ENCODE data around the gene PPM1F.

PPM1F gene

GRCh38 chr22:21960200-21961126, 7.8 kb upstream of the PPM1F start:
- no peaks in the 10 kb centered on the region for H3K27me3 Mint-ChIP-seq
- no peak overlapping the region for H3K4me3 Mint-ChIP-seq
- intact Hi-C loops (cut with micrococcal nuclease): no loop called here
- H3K27ac Mint-ChIP-seq: no peak overlapping the region
- H3K36me3 Mint-ChIP-seq (ENCODE audit: low read depth): peaks cover 79% of the 10 kb centered on the region
- peaks cover 11% of the 10 kb centered on the region for H3K4me1 Mint-ChIP-seq (ENCODE audit: low read depth)
- H3K9me3 Mint-ChIP-seq: no peaks in the 10 kb centered on the region

GRCh38 chr22:21959274-21960074, 6.8 kb upstream of the PPM1F start:
- H3K27ac Mint-ChIP-seq: peak overlapping the region; percentile 18
- peaks cover 69% of the 10 kb centered on the region for H3K36me3 Mint-ChIP-seq (ENCODE audit: low read depth)
- no peak overlapping the region for H3K4me3 Mint-ChIP-seq
- H3K9me3 Mint-ChIP-seq: no peaks in the 10 kb centered on the region
- intact Hi-C loops (cut with micrococcal nuclease): no loop called here
- H3K4me1 Mint-ChIP-seq (ENCODE audit: low read depth): peaks cover 11% of the 10 kb centered on the region
- H3K27me3 Mint-ChIP-seq: no peaks in the 10 kb centered on the region

- H3K36me3 Mint-ChIP-seq (ENCODE audit: low read depth): peaks cover 61% of the 10 kb centered on the region
- no peak overlapping the region for H3K4me3 Mint-ChIP-seq
- H3K4me1 Mint-ChIP-seq (ENCODE audit: low read depth): peaks cover 11% of the 10 kb centered on the region
- H3K9me3 Mint-ChIP-seq: no peaks in the 10 kb centered on the region
- H3K27ac Mint-ChIP-seq: no peak overlapping the region
- H3K27me3 Mint-ChIP-seq: no peaks in the 10 kb centered on the region
- intact Hi-C loops (cut with micrococcal nuclease): no loop called here
Measured at GRCh38 chr22:21958360-21959273, 6.0 kb upstream of the PPM1F start.

GRCh38 chr22:21951931-21952465, 650 bp downstream of the PPM1F start:
- Mint-ChIP-seq H3K36me3 (ENCODE audit: low read depth) (peaks cover 42% of the 10 kb centered on the region), H3K27ac (peak overlapping the region; percentile 100), H3K4me1 (ENCODE audit: low read depth) (peaks cover 55% of the 10 kb centered on the region), H3K9me3 (no peaks in the 10 kb centered on the region), H3K27me3 (no peaks in the 10 kb centered on the region), H3K4me3 (peak overlapping the region; percentile 95)
- intact Hi-C loops (cut with micrococcal nuclease): loop anchor here (1.0 kb wide), 2 partner anchors 14 to 239 kb away; no protein-coding TSS in a partner anchor

- H3K4me1 Mint-ChIP-seq (ENCODE audit: low read depth): peaks cover 62% of the 10 kb centered on the region
- H3K27me3 Mint-ChIP-seq: no peaks in the 10 kb centered on the region
- H3K9me3 Mint-ChIP-seq: no peaks in the 10 kb centered on the region
- intact Hi-C loops (cut with micrococcal nuclease): no loop called here
- H3K27ac Mint-ChIP-seq: peak overlapping the region; percentile 100
- H3K36me3 Mint-ChIP-seq (ENCODE audit: low read depth): peaks cover 51% of the 10 kb centered on the region
- H3K4me3 Mint-ChIP-seq: peak overlapping the region; percentile 95
Measured at GRCh38 chr22:21951062-21951461, 1.6 kb downstream of the PPM1F start.

- no peaks in the 10 kb centered on the region for H3K27me3 Mint-ChIP-seq
- H3K36me3 Mint-ChIP-seq (ENCODE audit: low read depth): peaks cover 62% of the 10 kb centered on the region
- peak overlapping the region; percentile 100 for H3K27ac Mint-ChIP-seq
- H3K4me1 Mint-ChIP-seq (ENCODE audit: low read depth): peaks cover 74% of the 10 kb centered on the region
- intact Hi-C loops (cut with micrococcal nuclease): loop anchor here (1.0 kb wide), 1 partner anchor 8 kb away; no protein-coding TSS in a partner anchor
- no peaks in the 10 kb centered on the region for H3K9me3 Mint-ChIP-seq
- H3K4me3 Mint-ChIP-seq: no peak overlapping the region
Measured at GRCh38 chr22:21949948-21950347, 2.7 kb downstream of the PPM1F start.

- H3K27ac Mint-ChIP-seq: peak overlapping the region; percentile 100
- H3K4me1 Mint-ChIP-seq (ENCODE audit: low read depth): peaks cover 78% of the 10 kb centered on the region
- H3K27me3 Mint-ChIP-seq: no peaks in the 10 kb centered on the region
- H3K36me3 Mint-ChIP-seq (ENCODE audit: low read depth): peaks cover 66% of the 10 kb centered on the region
- intact Hi-C loops (cut with micrococcal nuclease): no loop called here
- H3K9me3 Mint-ChIP-seq: no peaks in the 10 kb centered on the region
- H3K4me3 Mint-ChIP-seq: peak overlapping the region; percentile 35
Measured at GRCh38 chr22:21949569-21949918, 3.1 kb downstream of the PPM1F start.

- H3K4me1 Mint-ChIP-seq (ENCODE audit: low read depth): peaks cover 83% of the 10 kb centered on the region
- peaks cover 72% of the 10 kb centered on the region for H3K36me3 Mint-ChIP-seq (ENCODE audit: low read depth)
- peak overlapping the region; percentile 35 for H3K4me3 Mint-ChIP-seq
- peak overlapping the region; percentile 100 for H3K27ac Mint-ChIP-seq
- H3K27me3 Mint-ChIP-seq: no peaks in the 10 kb centered on the region
- intact Hi-C loops (cut with micrococcal nuclease): no loop called here
- no peaks in the 10 kb centered on the region for H3K9me3 Mint-ChIP-seq
Measured at GRCh38 chr22:21948824-21949568, 3.7 kb downstream of the PPM1F start.

GRCh38 chr22:21948390-21948789, 4.3 kb downstream of the PPM1F start:
- Mint-ChIP-seq H3K27ac (peak overlapping the region; percentile 100), H3K9me3 (no peaks in the 10 kb centered on the region), H3K36me3 (ENCODE audit: low read depth) (peaks cover 78% of the 10 kb centered on the region), H3K4me1 (ENCODE audit: low read depth) (peaks cover 88% of the 10 kb centered on the region), H3K27me3 (no peaks in the 10 kb centered on the region), H3K4me3 (no peak overlapping the region)
- intact Hi-C loops (cut with micrococcal nuclease): no loop called here

GRCh38 chr22:21947040-21948014, 5.3 kb downstream of the PPM1F start:
- no peak overlapping the region for H3K4me3 Mint-ChIP-seq
- H3K36me3 Mint-ChIP-seq (ENCODE audit: low read depth): peaks cover 83% of the 10 kb centered on the region
- H3K4me1 Mint-ChIP-seq (ENCODE audit: low read depth): peaks cover 92% of the 10 kb centered on the region
- peak overlapping the region; percentile 100 for H3K27ac Mint-ChIP-seq
- intact Hi-C loops (cut with micrococcal nuclease): no loop called here
- H3K9me3 Mint-ChIP-seq: no peaks in the 10 kb centered on the region
- H3K27me3 Mint-ChIP-seq: no peaks in the 10 kb centered on the region

GRCh38 chr22:21946262-21946925, 6.3 kb downstream of the PPM1F start:
- Mint-ChIP-seq H3K36me3 (ENCODE audit: low read depth) (peaks cover 84% of the 10 kb centered on the region), H3K27me3 (no peaks in the 10 kb centered on the region), H3K4me1 (ENCODE audit: low read depth) (peaks cover 94% of the 10 kb centered on the region), H3K9me3 (no peaks in the 10 kb centered on the region), H3K4me3 (no peak overlapping the region), H3K27ac (peak overlapping the region; percentile 100)
- intact Hi-C loops (cut with micrococcal nuclease): no loop called here
